Kidney (tissue), 14 donors: Measurements from ENCODE around the gene TMPRSS4. TPM values are rescaled to one million over a fixed set of nuclear protein-coding genes. Genes with fewer than 3 reads are reported as not detected.
A peak's percentile ranks its signal among the peaks of the same experiment; 100 is the strongest.

Experiments
- DNase-seq, 5 donors: peaks; one replicate each; pipeline ENCODE4 v3.0.0-alpha.2; 2013 to 2020
- FAIRE-seq: peaks from 2 replicates; lab custom pipeline; 2012; peaks lifted over from hg19 to GRCh38; lab: Jason Lieb, UNC
- H3K27ac ChIP-seq, 2 donors: one replicate each; pipeline ENCODE4 v1.7.0; 2013; ENCODE audit warnings: low read depth in 2 of 2, low read length in 2 of 2, inconsistent platforms in 1 of 2
- H3K27me3 ChIP-seq: one replicate; pipeline ENCODE4 v1.7.1; 2013; ENCODE audit warnings: low read length, inconsistent platforms; ENCODE audit not compliant: control insufficient read depth, insufficient read depth
- H3K36me3 ChIP-seq, 3 donors: one replicate each; pipeline versions ENCODE4 v1.7.0 to v1.7.1; 2013; ENCODE audit warnings: low read length in 3 of 3, control low read depth in 1 of 3, inconsistent platforms in 1 of 3; ENCODE audit not compliant: insufficient read depth in 3 of 3, control insufficient read depth in 2 of 3
- H3K4me1 ChIP-seq, 3 donors: one replicate each; pipeline versions ENCODE4 v1.7.0 to v1.7.1; 2013; ENCODE audit warnings: low read length in 3 of 3, inconsistent platforms in 1 of 3, low read depth in 1 of 3; ENCODE audit not compliant: control insufficient read depth in 2 of 3, insufficient read depth in 2 of 3
- H3K4me3 ChIP-seq, 3 donors: one replicate each; pipeline versions ENCODE4 v1.7.0 to v1.8.1; 2013; ENCODE audit warnings: low read length in 3 of 3, control low read depth in 1 of 3, inconsistent platforms in 1 of 3
- H3K9ac ChIP-seq, 3 donors: one replicate each; pipeline versions ENCODE4 v1.7.0 to v1.7.1; 2013; ENCODE audit warnings: low read length in 3 of 3, control low read depth in 1 of 3, inconsistent platforms in 1 of 3
- H3K9me3 ChIP-seq, 3 donors: one replicate each; pipeline versions ENCODE4 v1.7.0 to v1.7.1; 2013; ENCODE audit warnings: low read length in 3 of 3, control low read depth in 1 of 3, inconsistent platforms in 1 of 3; ENCODE audit not compliant: control insufficient read depth in 2 of 3, insufficient read depth in 1 of 3
- CTCF ChIP-seq: IDR thresholded peaks from 3 replicates; pipeline ENCODE4 v1.5.1; 2012; ENCODE audit warnings: mild to moderate bottlenecking, moderate library complexity, borderline replicate concordance; ENCODE audit not compliant: insufficient read depth; ENCODE audit errors: extremely low read depth
- intact Hi-C: fragments of 100-400 bp; cut with DNase I; formaldehyde crosslinking; loops from one replicate; pipeline ENCODE4 v1.11.1; 2022
- polyA plus RNA-seq: library from polyadenylated mRNA; stranded (reverse); fragments of 350-450 nt; fragmentation: Illumina TruSeq; extraction: RNeasy Lipid Tissue Mini Kit (QIAGEN cat#74804); gene quantifications from one replicate; pipeline ENCODE4 v1.2.3, GENCODE V29; 2014; ENCODE audit warnings: low read depth, low replicate concordance; ENCODE audit not compliant: insufficient read depth
- total RNA-seq: library from RNA; stranded (reverse); fragmentation: NEBNext Ultra II Directional; extraction: Animal tissue kit (Norgen Biotek cat#: 25700); gene quantifications from one replicate; pipeline ENCODE4 v1.2.1, GENCODE V29; 2021
- donor health status: control.
- donor health status: control.
- donor health status: control.
- donor health status: control.
- donor health status: control.
- donor health status: DM: yes; HTN: yes; CAD: no.
- donor health status: Normal renal cell carcinoma (clear cell type).

TMPRSS4 gene
- total and polyA plus RNA-seq, 2 donors from 2014 or later: 27.8 to 234 TPM

- no peak overlapping the region for H3K4me3 ChIP-seq
- H3K4me1 ChIP-seq: peaks cover 0 to 12% (median 0%) of the 10 kb centered on the region in 3 donors
- intact Hi-C loops: no loop called here
- no peak overlapping the region for H3K27ac ChIP-seq
- H3K9me3 ChIP-seq: no peaks in the 10 kb centered on the region
- H3K9ac ChIP-seq: no peak overlapping the region
- no peak for FAIRE-seq
- peaks cover 18% of the 10 kb centered on the region for H3K27me3 ChIP-seq
- no peaks in the 10 kb centered on the region for H3K36me3 ChIP-seq
- no peak for TF ChIP-seq CTCF
- DNase-seq: no peak
Observed at GRCh38 chr11:118151431-118151830, 74.6 kb downstream of the TMPRSS4 start.

DNA sequence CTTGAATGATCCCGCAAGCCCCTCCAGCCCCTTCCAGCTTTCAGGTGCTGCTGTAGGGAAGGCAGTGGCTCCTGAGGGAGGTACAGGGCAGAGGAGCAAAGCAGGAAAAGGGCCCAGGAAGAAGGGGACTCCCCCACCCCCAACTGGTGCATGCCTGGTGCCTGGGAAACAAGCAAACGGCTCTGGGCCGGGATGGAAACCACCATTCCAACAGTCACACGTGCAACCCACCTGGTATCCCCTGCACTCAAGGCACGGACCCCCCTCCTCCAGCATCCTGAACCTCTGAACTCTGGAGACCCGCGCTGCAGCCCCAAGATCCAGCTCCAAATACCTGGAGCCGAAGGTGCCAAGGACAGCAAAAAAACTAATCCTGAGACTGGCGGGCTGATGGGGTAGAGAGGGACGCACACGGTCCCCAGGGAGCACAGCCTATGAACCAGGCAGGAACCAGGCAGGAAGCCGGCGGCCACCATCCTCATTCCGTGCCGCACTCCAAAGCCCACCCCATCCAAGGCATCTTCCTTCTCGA lies 75.2 kb downstream of the TMPRSS4 start:
- peaks cover 0 to 15% (median 0%) of the 10 kb centered on the region in 3 donors for H3K4me1 ChIP-seq
- DNase-seq: peak in 1 of 5 donors; percentile 60
- peaks cover 23% of the 10 kb centered on the region for H3K27me3 ChIP-seq
- no peak for TF ChIP-seq CTCF
- H3K4me3 ChIP-seq: peak overlapping the region in 2 of 3 donors; percentile 33 to 51
- no peaks in the 10 kb centered on the region for H3K36me3 ChIP-seq
- no peak for FAIRE-seq
- intact Hi-C loops: no loop called here
- H3K9me3 ChIP-seq: no peaks in the 10 kb centered on the region
- H3K27ac ChIP-seq: no peak overlapping the region
- H3K9ac ChIP-seq: no peak overlapping the region

- Histone ChIP-seq H3K4me3 (peak within 1 kb of the TSS in 2 of 3 donors; percentile 51), H3K36me3 (no peaks in the 10 kb centered on the region), H3K9ac (no peak within 1 kb of the TSS), H3K9me3 (no peaks in the 10 kb centered on the region), H3K27ac (no peak within 1 kb of the TSS), H3K4me1 (peaks cover 0 to 15% (median 0%) of the 10 kb centered on the region in 3 donors), H3K27me3 (peaks cover 24% of the 10 kb centered on the region)
- intact Hi-C loops: no loop called here
- FAIRE-seq: no peak
- TF ChIP-seq CTCF: no peak
- peak; percentile 85 to 92 (median 87) for DNase-seq
Observed at GRCh38 chr11:118152552-118153471, 75.9 kb downstream of the TMPRSS4 start, which contains the start of gene SCN4B. SCN4B (minus strand) TSS chr11:118152823; CDS start chr11:118152673, 150 bp downstream.
